NT2/D1 (cell line): ENCODE results near the gene HES7.
"Not testable (repeated sequence)": the region's sequence is repeated elsewhere in the genome, so short reads cannot be mapped to it uniquely, and the experiment has no call there.

Experiments
- DNase-seq: peaks from one replicate; pipeline ENCODE4 v3.0.0-alpha.2; 2011; ENCODE audit warnings: low read depth, low spot score
- H3K27me3 ChIP-seq: 2 replicates; pipeline ENCODE4 v1.6.0; 2011; ENCODE audit warnings: mild to moderate bottlenecking; ENCODE audit not compliant: insufficient read length, insufficient read depth
- H3K36me3 ChIP-seq: 2 replicates; pipeline ENCODE4 v1.6.1; 2011; ENCODE audit warnings: mild to moderate bottlenecking, low read length, mixed read lengths; ENCODE audit not compliant: insufficient read depth, insufficient read length
- H3K4me1 ChIP-seq: 2 replicates; pipeline ENCODE4 v1.5.1; 2011; ENCODE audit not compliant: insufficient read depth, insufficient read length
- H3K4me3 ChIP-seq: 2 replicates; pipeline ENCODE4 v1.5.1; 2011; ENCODE audit warnings: low read depth; ENCODE audit not compliant: insufficient read length
- H3K9ac ChIP-seq: 2 replicates; pipeline ENCODE4 v1.6.0; 2011; ENCODE audit warnings: low read depth; ENCODE audit not compliant: insufficient read length
- H3K9me3 ChIP-seq: 2 replicates; pipeline ENCODE4 v1.5.1; 2011; ENCODE audit warnings: mild to moderate bottlenecking, low read length; ENCODE audit not compliant: insufficient read depth
- SUZ12 ChIP-seq: IDR thresholded peaks from 2 replicates; pipeline ENCODE4 v1.6.1; 2011; ENCODE audit not compliant: insufficient read length, insufficient read depth; ENCODE audit errors: extremely low read depth
- YY1 ChIP-seq: IDR thresholded peaks from 2 replicates; pipeline ENCODE4 v1.6.1; 2011; ENCODE audit not compliant: insufficient read length, insufficient read depth
- ZNF274 ChIP-seq: IDR thresholded peaks from 2 replicates; pipeline ENCODE4 v1.6.1; 2011; ENCODE audit warnings: mild to moderate bottlenecking, low read depth, low read length

Gene HES7

GRCh38 chr17:8109661-8110455, 14.0 kb downstream of the HES7 start:
- Histone ChIP-seq H3K4me3 (no peak overlapping the region), H3K36me3 (no peaks in the 10 kb centered on the region), H3K9ac (no peak overlapping the region), H3K9me3 (no peaks in the 10 kb centered on the region), H3K27me3 (peaks cover 44% of the 10 kb centered on the region), H3K4me1 (no peaks in the 10 kb centered on the region)
- no peak for TF ChIP-seq YY1
- no peak for TF ChIP-seq SUZ12
- no peak for TF ChIP-seq ZNF274
- DNase-seq = no peak

GRCh38 chr17:8108972-8109660, 14.8 kb downstream of the HES7 start:
- no peak overlapping the region for H3K9ac ChIP-seq
- no peak overlapping the region for H3K4me3 ChIP-seq
- DNase-seq = no peak
- no peak for TF ChIP-seq YY1
- no peak for TF ChIP-seq SUZ12
- no peak for TF ChIP-seq ZNF274
- H3K4me1 ChIP-seq = no peaks in the 10 kb centered on the region
- no peaks in the 10 kb centered on the region for H3K9me3 ChIP-seq
- H3K27me3 ChIP-seq = peaks cover 36% of the 10 kb centered on the region
- no peaks in the 10 kb centered on the region for H3K36me3 ChIP-seq

GRCh38 chr17:8106980-8107379, 16.9 kb downstream of the HES7 start:
- not testable (repeated sequence) for H3K4me3 ChIP-seq, H3K9me3 ChIP-seq, H3K9ac ChIP-seq, H3K36me3 ChIP-seq, H3K4me1 ChIP-seq, DNase-seq
- peaks cover 21% of the 10 kb centered on the region for H3K27me3 ChIP-seq

- H3K36me3 ChIP-seq = no peaks in the 10 kb centered on the region
- no peak overlapping the region for H3K4me3 ChIP-seq
- no peak overlapping the region for H3K9ac ChIP-seq
- H3K4me1 ChIP-seq = no peaks in the 10 kb centered on the region
- H3K9me3 ChIP-seq = no peaks in the 10 kb centered on the region
- peaks cover 11% of the 10 kb centered on the region for H3K27me3 ChIP-seq
- TF ChIP-seq YY1 (no peak), SUZ12 (no peak), ZNF274 (no peak)
- no peak for DNase-seq
These were observed 17.9 kb downstream of the HES7 start for GRCh38 chr17:8105957-8106398.

GRCh38 chr17:8104911-8105310, 19.0 kb downstream of the HES7 start:
- no peak for DNase-seq
- Histone ChIP-seq H3K4me3 (no peak overlapping the region), H3K9me3 (no peaks in the 10 kb centered on the region), H3K36me3 (no peaks in the 10 kb centered on the region), H3K27me3 (peaks cover 4% of the 10 kb centered on the region), H3K9ac (no peak overlapping the region), H3K4me1 (no peaks in the 10 kb centered on the region)
- TF ChIP-seq YY1 (no peak), ZNF274 (no peak), SUZ12 (no peak)

GRCh38 chr17:8103549-8103948, 20.4 kb downstream of the HES7 start:
- no peak for TF ChIP-seq SUZ12
- TF ChIP-seq YY1 = no peak
- TF ChIP-seq ZNF274 = no peak
- Histone ChIP-seq H3K9me3 (no peaks in the 10 kb centered on the region), H3K27me3 (peaks cover 4% of the 10 kb centered on the region), H3K4me3 (no peak overlapping the region), H3K4me1 (no peaks in the 10 kb centered on the region), H3K9ac (no peak overlapping the region), H3K36me3 (no peaks in the 10 kb centered on the region)
- no peak for DNase-seq

- no peak for DNase-seq
- H3K4me3 ChIP-seq = no peak overlapping the region
- no peaks in the 10 kb centered on the region for H3K27me3 ChIP-seq
- TF ChIP-seq ZNF274 = no peak
- TF ChIP-seq SUZ12 = no peak
- no peak for TF ChIP-seq YY1
- H3K9ac ChIP-seq = no peak overlapping the region
- H3K4me1 ChIP-seq = no peaks in the 10 kb centered on the region
- H3K9me3 ChIP-seq = no peaks in the 10 kb centered on the region
- no peaks in the 10 kb centered on the region for H3K36me3 ChIP-seq
These were observed 22.2 kb downstream of the HES7 start for GRCh38 chr17:8101721-8102120.
